Ramos (cell line): ENCODE data around the gene ATXN1L.
"Not testable (repeated sequence)": the region's sequence is repeated elsewhere in the genome, so short reads cannot be mapped to it uniquely, and the experiment has no call there.

Experiments used
- in situ Hi-C: fragments of 300-500 bp; cut with MboI; formaldehyde crosslinking; loops from one replicate; pipeline ENCODE4 v1.14.3; 2022; ENCODE audit warnings: low sequenced_read_pairs; ENCODE audit not compliant: unreplicated experiment

Gene ATXN1L

GRCh38 chr16:71852158-71852557 is 6.4 kb downstream of the ATXN1L start:
- in situ Hi-C loops = no loop called here

DNA sequence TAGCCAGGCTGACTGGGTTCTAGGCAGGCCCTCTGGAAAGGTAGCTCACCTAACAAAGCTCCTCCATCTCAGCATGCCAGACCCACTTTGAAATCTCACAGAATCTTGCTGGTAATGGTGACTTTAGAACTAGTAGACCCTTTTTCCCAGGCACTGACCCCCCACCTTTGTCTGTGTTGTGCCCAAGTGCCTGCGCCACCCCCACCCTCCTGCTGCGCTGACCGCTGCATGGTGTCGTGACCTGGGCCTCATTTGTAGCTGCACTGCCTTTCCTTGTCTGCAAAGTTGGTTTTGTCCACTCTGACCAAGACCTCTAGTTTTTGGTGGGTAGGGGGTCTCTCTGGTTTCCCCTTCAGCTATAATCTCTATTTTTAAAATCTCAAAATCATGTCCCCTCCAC is 6.8 kb downstream of the ATXN1L start:
- in situ Hi-C loops = no loop called here

GRCh38 chr16:71853413-71853812 is 7.6 kb downstream of the ATXN1L start:
- in situ Hi-C loops = no loop called here

GRCh38 chr16:71854369-71854948 is 8.7 kb downstream of the ATXN1L start:
- in situ Hi-C loops = no loop called here

- in situ Hi-C loops = no loop called here
These were observed 10.3 kb downstream of the ATXN1L start for GRCh38 chr16:71855937-71856662.

- in situ Hi-C loops = no loop called here
These were observed 14.2 kb downstream of the ATXN1L start for GRCh38 chr16:71859762-71860521.

DNA sequence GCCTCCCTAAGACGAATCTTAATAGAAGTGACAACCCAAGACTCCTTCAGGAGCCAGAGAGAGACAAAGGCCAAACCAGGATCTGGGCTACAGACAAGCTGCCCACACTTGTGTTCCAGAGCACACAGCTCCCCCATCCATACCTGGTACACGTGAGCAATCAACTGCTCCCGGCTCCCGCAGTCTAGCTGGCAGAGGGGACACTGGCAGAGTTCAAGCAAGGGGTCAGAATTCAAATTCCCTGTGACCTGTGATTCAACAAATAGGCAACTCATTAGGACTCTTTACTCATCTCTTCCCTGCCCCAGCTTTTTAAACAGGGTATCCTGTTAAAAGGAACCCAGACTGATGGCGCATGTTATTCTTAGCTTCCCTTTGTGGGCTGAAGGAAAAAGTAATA is 18.2 kb downstream of the ATXN1L start:
- in situ Hi-C loops = no loop called here

GRCh38 chr16:71865173-71865863 is 19.5 kb downstream of the ATXN1L start:
- in situ Hi-C loops = no loop called here

GRCh38 chr16:71867175-71867574 is 21.4 kb downstream of the ATXN1L start:
- in situ Hi-C loops = not testable (repeated sequence)

- in situ Hi-C loops = no loop called here
These were observed 22.2 kb downstream of the ATXN1L start for GRCh38 chr16:71867939-71868338.

GRCh38 chr16:71869089-71869488 is 23.3 kb downstream of the ATXN1L start:
- in situ Hi-C loops = no loop called here

DNA sequence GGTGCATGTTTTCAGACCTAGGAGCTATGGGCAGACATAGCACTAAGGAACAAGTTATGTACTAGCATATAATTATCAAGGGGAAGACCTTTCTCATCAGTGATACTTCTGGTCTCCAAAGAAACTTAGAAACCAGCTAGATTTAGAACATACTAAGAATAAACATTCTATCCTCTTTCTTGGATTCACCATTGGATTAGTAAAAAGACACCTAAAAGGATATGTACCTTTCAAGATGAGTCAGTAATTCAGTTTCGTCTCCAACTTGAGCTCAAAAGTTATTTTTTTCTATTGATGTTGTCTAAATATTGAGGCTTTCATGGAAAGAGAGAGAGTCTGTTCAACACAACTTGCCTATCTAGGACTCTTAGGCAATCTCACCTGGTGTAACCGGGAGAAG is 25.0 kb downstream of the ATXN1L start:
- in situ Hi-C loops = no loop called here

- in situ Hi-C loops = no loop called here
These were observed 27.4 kb downstream of the ATXN1L start for GRCh38 chr16:71873199-71873598.

GRCh38 chr16:71878911-71879310 is 33.1 kb downstream of the ATXN1L start:
- in situ Hi-C loops = no loop called here

GRCh38 chr16:71880176-71880575 is 34.4 kb downstream of the ATXN1L start:
- in situ Hi-C loops = no loop called here

DNA sequence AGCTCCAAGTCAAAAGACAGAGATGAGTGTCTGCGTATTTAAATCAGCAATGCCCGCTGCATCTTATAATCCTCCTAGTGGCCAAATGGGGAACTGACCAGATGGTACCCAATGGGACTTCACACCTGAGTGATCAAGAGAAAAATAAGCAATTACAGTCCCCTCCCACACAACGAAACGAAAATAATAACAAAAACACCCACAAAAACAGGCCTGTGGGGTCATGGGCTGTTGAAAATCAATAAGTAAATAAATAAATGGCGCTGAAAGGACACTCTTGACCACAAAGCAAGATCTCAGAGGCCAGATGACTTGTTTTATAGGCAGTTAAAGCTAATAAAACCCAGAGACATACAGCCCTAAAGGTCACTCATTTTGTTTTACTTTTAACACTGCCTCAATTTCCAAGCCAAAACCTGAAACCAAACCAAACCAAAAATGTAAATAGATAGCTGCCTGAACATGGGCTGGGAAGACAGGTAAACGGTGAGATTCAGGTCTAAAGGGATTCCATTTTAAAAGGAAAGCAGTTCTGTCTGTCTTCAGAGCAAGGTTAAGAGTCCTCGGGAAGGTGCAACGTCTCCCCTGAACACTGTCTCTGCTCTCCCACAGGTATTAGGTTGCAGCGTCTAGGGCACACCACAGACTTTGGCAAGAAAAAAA is 36.9 kb downstream of the ATXN1L start:
- in situ Hi-C loops = no loop called here

GRCh38 chr16:71883168-71883848 is 37.5 kb downstream of the ATXN1L start:
- in situ Hi-C loops = no loop called here

DNA sequence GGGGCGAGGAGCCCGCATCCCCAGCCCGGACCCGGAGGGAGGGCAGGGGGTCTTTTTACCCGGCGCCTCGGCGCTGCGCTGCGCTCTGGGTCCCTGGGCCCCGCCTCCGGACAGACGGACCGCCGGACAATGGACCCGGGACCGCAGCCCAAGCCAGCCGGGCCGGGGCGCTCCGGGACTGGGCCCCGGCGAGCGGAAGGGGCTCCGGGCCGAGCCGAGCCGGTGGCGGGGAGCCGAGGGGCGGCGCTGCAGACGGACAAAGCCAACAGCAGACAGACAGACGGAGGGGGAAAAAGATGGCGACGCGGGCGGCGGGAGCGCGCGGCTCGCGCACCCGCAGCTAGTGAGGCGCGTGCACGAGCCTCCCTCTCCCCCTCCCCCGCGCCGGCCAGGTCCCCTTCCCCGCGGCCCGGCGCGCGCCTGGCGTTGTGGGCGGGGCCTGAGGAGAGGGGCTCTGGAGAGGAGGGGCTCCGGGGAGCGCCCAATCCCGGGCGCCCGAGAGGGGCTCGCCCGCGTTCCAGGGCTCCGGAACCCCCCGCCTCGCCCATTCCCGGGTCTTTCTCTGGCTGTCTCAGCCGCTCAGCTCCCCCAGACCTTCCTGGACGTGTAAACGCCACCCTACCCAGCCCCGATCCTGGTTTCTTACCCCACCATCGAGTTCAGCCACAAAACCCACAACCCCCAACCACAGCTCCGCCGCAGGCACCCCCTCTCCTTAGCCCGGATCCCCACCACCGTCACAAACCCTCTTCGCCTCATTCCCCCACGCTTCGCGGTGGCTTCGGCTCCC is 38.3 kb downstream of the ATXN1L start, which contains the start of gene ZNF821:
ZNF821 (minus strand) TSS at position 334 of the 790 bp plus-strand sequence. CDS start 4,236 bp downstream, outside the sequence.
- in situ Hi-C loops = no loop called here

DNA sequence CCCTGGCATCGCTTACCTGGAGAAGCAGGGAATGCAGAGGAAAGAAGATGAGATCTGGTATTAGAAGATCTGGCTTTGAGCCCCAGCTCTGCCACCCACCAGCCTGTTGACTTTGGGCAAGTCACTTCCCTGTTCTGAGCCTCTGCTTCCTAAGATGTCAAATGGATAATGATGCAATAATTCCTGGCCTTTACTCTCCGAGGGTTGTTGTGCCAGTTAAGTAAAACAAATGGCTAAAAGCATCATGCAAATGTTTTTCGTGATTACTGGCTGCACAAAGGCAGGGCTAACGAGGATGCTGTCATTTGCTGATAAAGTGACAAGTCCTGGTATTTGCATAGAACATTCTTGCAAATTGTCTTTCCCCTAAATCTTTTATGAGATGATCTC is 39.5 kb downstream of the ATXN1L start:
- in situ Hi-C loops = no loop called here
